Muscle of arm (tissue), 12 donors: ENCODE data around the gene OSR1. TPM values are rescaled to one million over a fixed set of nuclear protein-coding genes. Genes with fewer than 3 reads are reported as not detected.

Source experiments
- DNase-seq: peaks from one replicate; pipeline ENCODE4 v3.0.0-alpha.2; 2013
- polyA plus RNA-seq, 12 donors: library from polyadenylated mRNA; unstranded; fragments of 120-200 nt; gene quantifications; one replicate each; pipeline ENCODE4 v1.2.1, GENCODE V29; 2013; ENCODE audit not compliant: insufficient read length in 12 of 12

The OSR1 gene
- polyA plus RNA-seq, 12 donors, result 10.3 to 39.2 (median 20.7) TPM; not detected in 1

GRCh38 chr2:19360266-19360965 is 2.0 kb upstream of the OSR1 start:
- no peak for DNase-seq

GRCh38 chr2:19359456-19359855 is 1.0 kb upstream of the OSR1 start:
- no peak for DNase-seq

- DNase-seq, result no peak
Observed at GRCh38 chr2:19359021-19359357, 566 bp upstream of the OSR1 start.

GRCh38 chr2:19357402-19358241 is 801 bp downstream of the OSR1 start:
- DNase-seq, result no peak

- no peak for DNase-seq
Observed at GRCh38 chr2:19356545-19357401, 1.6 kb downstream of the OSR1 start.

- no peak for DNase-seq
Observed at GRCh38 chr2:19355931-19356544, 2.4 kb downstream of the OSR1 start.

GRCh38 chr2:19355416-19355821 is 3.0 kb downstream of the OSR1 start:
- DNase-seq, result no peak

GRCh38 chr2:19355014-19355405 is 3.4 kb downstream of the OSR1 start:
- DNase-seq, result no peak

- DNase-seq, result no peak
Observed at GRCh38 chr2:19353721-19354050, 4.7 kb downstream of the OSR1 start.

- no peak for DNase-seq
Observed at GRCh38 chr2:19352946-19353720, 5.3 kb downstream of the OSR1 start.

- no peak for DNase-seq
Observed at GRCh38 chr2:19351899-19352697, 6.3 kb downstream of the OSR1 start.

- no peak for DNase-seq
Observed at GRCh38 chr2:19351499-19351898, 6.9 kb downstream of the OSR1 start.

GRCh38 chr2:19350678-19351401 is 7.6 kb downstream of the OSR1 start:
- DNase-seq, result no peak

- no peak for DNase-seq
Observed at GRCh38 chr2:19349911-19350677, 8.3 kb downstream of the OSR1 start.

- DNase-seq, result no peak
Observed at GRCh38 chr2:19348692-19349091, 9.7 kb downstream of the OSR1 start.

- peak; percentile 99 for DNase-seq
Observed at GRCh38 chr2:19347619-19348562, 10.5 kb downstream of the OSR1 start.

GRCh38 chr2:19346983-19347618 is 11.3 kb downstream of the OSR1 start:
- no peak for DNase-seq
